OCI-LY7 (cell line): ENCODE results near the gene KCNJ11. TPM values are rescaled to one million over a fixed set of nuclear protein-coding genes. Genes with fewer than 3 reads are reported as not detected.
A peak's percentile ranks its signal among the peaks of the same experiment; 100 is the strongest.

Experiments
- BruUV-seq: library from RNA; stranded (reverse); fragments of 400-500 nt; replicated peaks from 2 replicates; lab custom pipeline; 2021; lab: Mats Ljungman, UMichigan
- CTCF ChIA-PET: fragments of 300-600 bp; sonication (Branson Sonifier 250); formaldehyde crosslinking; loops from one replicate; lab custom pipeline; 2022; ENCODE audit warnings: antibody characterized with exemption; ENCODE audit not compliant: unreplicated experiment; lab: Charles Lee
- POLR2A ChIA-PET: fragments of 300-600 bp; sonication (Branson Sonifier 250); formaldehyde crosslinking; loops from one replicate; lab custom pipeline; 2022; ENCODE audit warnings: antibody characterized with exemption; lab: Charles Lee
- DNase-seq: peaks from one replicate; pipeline ENCODE4 v3.0.0-alpha.2; 2015; ENCODE audit warnings: low spot score
- H2AFZ ChIP-seq: fragments of 200-600 bp; sonication (generic), shearing (Covaris generic); 2 replicates; pipeline ENCODE4 v1.6.1; 2014; ENCODE audit warnings: mild to moderate bottlenecking, antibody characterized with exemption, low read length, moderate library complexity
- H3K27ac ChIP-seq: fragments of 200-600 bp; sonication (generic); 2 replicates; pipeline ENCODE4 v1.5.1; 2014; ENCODE audit warnings: mixed run types, low read depth, mild to moderate bottlenecking, moderate library complexity, low read length, inconsistent platforms; ENCODE audit not compliant: poor library complexity, severe bottlenecking
- H3K36me3 ChIP-seq: fragments of 200-600 bp; sonication (generic); 2 replicates; pipeline ENCODE4 v1.6.1; 2014; ENCODE audit warnings: mild to moderate bottlenecking, antibody characterized with exemption, low read length, moderate library complexity, mixed read lengths; ENCODE audit not compliant: insufficient read depth
- H3K4me1 ChIP-seq: fragments of 200-600 bp; sonication (generic); 2 replicates; pipeline ENCODE4 v1.5.1; 2014; ENCODE audit warnings: mild to moderate bottlenecking, low read length; ENCODE audit not compliant: insufficient read depth, poor library complexity, severe bottlenecking
- H3K4me2 ChIP-seq: fragments of 200-600 bp; sonication (generic); 2 replicates; pipeline ENCODE4 v1.6.1; 2014; ENCODE audit warnings: mild to moderate bottlenecking, low read length
- H3K4me3 ChIP-seq: fragments of 200-600 bp; sonication (generic); 2 replicates; pipeline ENCODE4 v1.5.1; 2014; ENCODE audit warnings: mild to moderate bottlenecking, low read depth, low read length; ENCODE audit not compliant: poor library complexity, severe bottlenecking
- H3K79me2 ChIP-seq: fragments of 200-600 bp; sonication (generic); 2 replicates; pipeline ENCODE4 v1.6.1; 2016; ENCODE audit warnings: low read depth, mild to moderate bottlenecking, low read length, moderate library complexity, mixed read lengths; ENCODE audit not compliant: insufficient read depth
- H3K9me2 ChIP-seq: fragments of 200-600 bp; sonication (generic); 2 replicates; pipeline ENCODE4 v1.6.1; 2016; ENCODE audit warnings: mild to moderate bottlenecking, low read length, mixed read lengths; ENCODE audit not compliant: insufficient read depth
- H3K9me3 ChIP-seq: fragments of 200-600 bp; sonication (generic); 2 replicates; pipeline ENCODE4 v1.6.1; 2014; ENCODE audit warnings: mild to moderate bottlenecking, mixed run types, low read length, mixed read lengths
- H4K20me1 ChIP-seq: fragments of 200-600 bp; sonication (generic); 2 replicates; pipeline ENCODE4 v1.6.1; 2014; ENCODE audit warnings: mild to moderate bottlenecking, antibody characterized with exemption, low read length, moderate library complexity, mixed read lengths; ENCODE audit not compliant: insufficient read depth
- EZH2phosphoT487 ChIP-seq: fragments of 200-600 bp; sonication (generic); IDR thresholded peaks from 2 replicates; pipeline ENCODE4 v1.6.1; 2018; ENCODE audit warnings: low read depth, borderline replicate concordance, mild to moderate bottlenecking, mixed run types, antibody characterized with exemption, low read length, moderate library complexity, mixed read lengths
- intact Hi-C: fragments of 100-400 bp; cut with micrococcal nuclease; formaldehyde crosslinking; loops from one replicate; pipeline ENCODE4 v1.10.0; 2022; ENCODE audit not compliant: unreplicated experiment
- total RNA-seq, 2 experiments: library from RNA; depleted of rRNA in 1 of 2; stranded (reverse); fragments of >200 nt in 1 of 2; shearing (Covaris generic) in 1 of 2; gene quantifications; 2 replicates each; pipeline ENCODE4 v1.2.3, GENCODE V29; 2014 to 2022
- TF ChIP-seq, protein P1 (sequence below): fragments of 200-600 bp; sonication (generic); conservative IDR thresholded peaks from 2 replicates; pipeline ENCODE4 v1.5.1; 2014; ENCODE audit warnings: mild to moderate bottlenecking, antibody characterized with exemption, low read length, moderate library complexity, mixed read lengths

The KCNJ11 gene
- total RNA-seq, 2 experiments from 2014 or later = 7.0 to 8.0 TPM

GRCh38 chr11:17351172-17351509, 37.3 kb downstream of the KCNJ11 start:
- Histone ChIP-seq H3K36me3 (no peaks in the 10 kb centered on the region; the same call in 1 of the 2 replicates), H4K20me1 (no peaks in the 10 kb centered on the region), H3K9me3 (peaks cover 5% of the 10 kb centered on the region; the same call in 1 of the 2 replicates), H3K4me2 (peak overlapping the region; percentile 95), H3K79me2 (peaks cover 22% of the 10 kb centered on the region), H3K4me3 (peak overlapping the region; percentile 70), H3K9me2 (no peaks in the 10 kb centered on the region), H3K27ac (no peak overlapping the region), H3K4me1 (peaks cover 26% of the 10 kb centered on the region), H2AFZ (peak overlapping the region; percentile 61; the same call in 1 of the 2 replicates)
- POLR2A ChIA-PET = no interaction called here
- no peak for DNase-seq
- TF ChIP-seq, protein P1, sequence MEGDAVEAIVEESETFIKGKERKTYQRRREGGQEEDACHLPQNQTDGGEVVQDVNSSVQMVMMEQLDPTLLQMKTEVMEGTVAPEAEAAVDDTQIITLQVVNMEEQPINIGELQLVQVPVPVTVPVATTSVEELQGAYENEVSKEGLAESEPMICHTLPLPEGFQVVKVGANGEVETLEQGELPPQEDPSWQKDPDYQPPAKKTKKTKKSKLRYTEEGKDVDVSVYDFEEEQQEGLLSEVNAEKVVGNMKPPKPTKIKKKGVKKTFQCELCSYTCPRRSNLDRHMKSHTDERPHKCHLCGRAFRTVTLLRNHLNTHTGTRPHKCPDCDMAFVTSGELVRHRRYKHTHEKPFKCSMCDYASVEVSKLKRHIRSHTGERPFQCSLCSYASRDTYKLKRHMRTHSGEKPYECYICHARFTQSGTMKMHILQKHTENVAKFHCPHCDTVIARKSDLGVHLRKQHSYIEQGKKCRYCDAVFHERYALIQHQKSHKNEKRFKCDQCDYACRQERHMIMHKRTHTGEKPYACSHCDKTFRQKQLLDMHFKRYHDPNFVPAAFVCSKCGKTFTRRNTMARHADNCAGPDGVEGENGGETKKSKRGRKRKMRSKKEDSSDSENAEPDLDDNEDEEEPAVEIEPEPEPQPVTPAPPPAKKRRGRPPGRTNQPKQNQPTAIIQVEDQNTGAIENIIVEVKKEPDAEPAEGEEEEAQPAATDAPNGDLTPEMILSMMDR = peak; percentile 55
- no peak for TF ChIP-seq EZH2phosphoT487
- CTCF ChIA-PET = no interaction called here
- intact Hi-C loops = no loop called here
- BruUV-seq = no TSS peak

DNA sequence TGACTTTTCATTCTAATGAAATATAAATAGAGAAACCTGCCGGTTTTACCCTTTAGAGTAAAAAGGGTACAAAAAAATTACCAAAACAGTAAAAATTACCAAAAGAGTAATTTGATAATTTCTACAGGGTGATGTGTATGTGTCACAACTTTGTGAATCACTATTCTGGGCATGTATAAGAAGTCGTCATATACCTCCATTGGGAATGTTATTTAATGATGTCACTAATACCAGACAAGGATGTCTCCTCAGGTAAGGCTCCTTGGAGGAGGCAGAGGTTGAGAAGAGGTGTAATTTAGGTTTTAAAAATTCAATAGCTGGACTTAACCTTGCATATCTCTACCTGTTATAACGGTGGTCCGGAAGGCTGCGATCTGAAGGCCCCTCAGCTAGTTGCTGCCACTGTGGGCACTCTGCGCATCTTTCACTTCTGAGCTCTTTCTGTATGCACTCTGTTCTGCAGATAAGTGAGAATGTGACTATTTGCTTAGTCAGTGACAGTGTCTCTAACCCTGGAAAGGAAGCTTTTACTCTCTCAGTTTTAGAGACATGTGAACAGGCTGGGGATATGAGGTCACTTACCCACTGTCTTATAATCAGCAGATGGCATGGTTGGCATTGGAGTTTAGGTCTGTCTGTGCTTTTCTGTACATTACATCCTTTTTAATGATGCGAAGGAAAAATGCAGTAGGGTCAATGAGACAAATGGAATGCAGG, 37.8 kb downstream of the KCNJ11 start:
- Histone ChIP-seq H4K20me1 (no peaks in the 10 kb centered on the region), H2AFZ (no peak overlapping the region), H3K27ac (no peak overlapping the region), H3K9me2 (no peaks in the 10 kb centered on the region), H3K9me3 (peaks cover 3% of the 10 kb centered on the region; the same call in 1 of the 2 replicates), H3K4me1 (peaks cover 26% of the 10 kb centered on the region), H3K4me2 (0 out of 2 replicates have a peak overlapping the region, but pooled peaks have one; percentile 95), H3K36me3 (no peaks in the 10 kb centered on the region), H3K79me2 (peaks cover 20% of the 10 kb centered on the region), H3K4me3 (no peak overlapping the region)
- TF ChIP-seq, protein P1 = no peak
- TF ChIP-seq EZH2phosphoT487 = no peak
- POLR2A ChIA-PET = no interaction called here
- no peak for DNase-seq
- no TSS peak for BruUV-seq
- CTCF ChIA-PET = no interaction called here
- intact Hi-C loops = no loop called here

GRCh38 chr11:17347676-17348075, 40.8 kb downstream of the KCNJ11 start:
- peaks cover 3% of the 10 kb centered on the region; the same call in 1 of the 2 replicates for H3K79me2 ChIP-seq
- H3K27ac ChIP-seq = no peak overlapping the region
- H3K4me3 ChIP-seq = no peak overlapping the region
- H3K36me3 ChIP-seq = no peaks in the 10 kb centered on the region
- H3K9me3 ChIP-seq = no peaks in the 10 kb centered on the region
- H3K4me2 ChIP-seq = no peak overlapping the region
- ChIA-PET CTCF (no interaction called here), POLR2A (no interaction called here)
- no peak for DNase-seq
- no peak for TF ChIP-seq EZH2phosphoT487
- TF ChIP-seq, protein P1 = no peak
- H2AFZ ChIP-seq = no peak overlapping the region
- H3K9me2 ChIP-seq = no peaks in the 10 kb centered on the region
- H3K4me1 ChIP-seq = peaks cover 11% of the 10 kb centered on the region
- BruUV-seq = no TSS peak
- intact Hi-C loops = no loop called here
- H4K20me1 ChIP-seq = no peaks in the 10 kb centered on the region
